PC-9 (cell line): ENCODE results near the gene MED29. TPM values are rescaled to one million over a fixed set of nuclear protein-coding genes. Genes with fewer than 3 reads are reported as not detected.

ENCODE experiments used
- BruUV-seq: library from RNA; stranded (reverse); fragments of 400-500 nt; replicated peaks from 2 replicates; lab custom pipeline; 2021; lab: Mats Ljungman, UMichigan
- CTCF ChIA-PET: fragments of 300-600 bp; sonication (Branson Sonifier 250); formaldehyde crosslinking; loops from one replicate; lab custom pipeline; 2022; ENCODE audit warnings: antibody characterized with exemption; lab: Charles Lee
- POLR2A ChIA-PET: fragments of 300-600 bp; sonication (Branson Sonifier 250); formaldehyde crosslinking; loops from one replicate; lab custom pipeline; 2022; ENCODE audit warnings: antibody characterized with exemption; ENCODE audit not compliant: unreplicated experiment; lab: Charles Lee
- DNase-seq, 2 experiments: peaks; one replicate each; pipeline versions ENCODE4 v3.0.0 to v3.0.0-alpha.2; 2015 to 2022; ENCODE audit warnings: mixed read lengths in 1 of 2
- H2AFZ ChIP-seq: fragments of 200-600 bp; sonication (generic); 2 replicates; pipeline ENCODE4 v1.8.1; 2017; ENCODE audit warnings: antibody characterized with exemption
- H3F3A ChIP-seq: fragments of 200-600 bp; sonication (generic); 2 replicates; pipeline ENCODE4 v1.8.1; 2017; ENCODE audit warnings: antibody characterized with exemption, mild to moderate bottlenecking, low read depth; ENCODE audit not compliant: insufficient read depth
- H3K27ac ChIP-seq: fragments of 200-600 bp; sonication (generic); 2 replicates; pipeline ENCODE4 v1.6.1; 2016; ENCODE audit warnings: mixed run types
- H3K27me3 ChIP-seq: fragments of 200-600 bp; sonication (generic); 2 replicates; pipeline ENCODE4 v1.6.1; 2016; ENCODE audit warnings: low read depth, mixed run types; ENCODE audit not compliant: insufficient read depth
- H3K36me3 ChIP-seq: fragments of 200-600 bp; sonication (generic); 2 replicates; pipeline ENCODE4 v1.6.1; 2016; ENCODE audit warnings: low read depth, mixed run types
- H3K4me1 ChIP-seq: fragments of 200-600 bp; sonication (generic); replicated peaks from 2 replicates; pipeline ENCODE4 v1.6.1; 2016; ENCODE audit warnings: mixed run types; ENCODE audit not compliant: insufficient read depth
- H3K4me2 ChIP-seq: fragments of 200-600 bp; sonication (generic); 2 replicates; pipeline ENCODE4 v1.6.1; 2017; ENCODE audit warnings: mixed run types
- H3K4me3 ChIP-seq: fragments of 200-600 bp; sonication (generic); 2 replicates; pipeline ENCODE4 v1.6.1; 2016; ENCODE audit warnings: mixed run types
- H3K79me2 ChIP-seq: fragments of 200-600 bp; sonication (generic); 2 replicates; pipeline ENCODE4 v1.6.1; 2017; ENCODE audit warnings: low read depth, mixed run types
- H3K9me2 ChIP-seq: fragments of 200-600 bp; sonication (generic); 2 replicates; pipeline ENCODE4 v1.8.1; 2017; ENCODE audit warnings: mild to moderate bottlenecking; ENCODE audit not compliant: insufficient read depth
- H3K9me3 ChIP-seq: fragments of 200-600 bp; sonication (generic); 2 replicates; pipeline ENCODE4 v1.8.1; 2016; ENCODE audit warnings: low read depth; ENCODE audit not compliant: insufficient read depth
- H4K20me1 ChIP-seq: fragments of 200-600 bp; sonication (generic); 2 replicates; pipeline ENCODE4 v1.8.1; 2017; ENCODE audit not compliant: insufficient read depth
- CTCF ChIP-seq: fragments of 200-600 bp; sonication (generic); conservative IDR thresholded peaks from 2 replicates; pipeline ENCODE4 v1.6.1; 2017; ENCODE audit warnings: mixed run types, antibody characterized with exemption, mild to moderate bottlenecking, moderate library complexity
- EZH2 ChIP-seq: fragments of 200-600 bp; sonication (generic); IDR thresholded peaks from 2 replicates; pipeline ENCODE4 v1.8.0; 2017; ENCODE audit warnings: antibody characterized with exemption, low read depth
- intact Hi-C: fragments of 100-400 bp; cut with micrococcal nuclease; formaldehyde crosslinking; loops from one replicate; pipeline ENCODE4 v1.10.0; 2022; ENCODE audit not compliant: unreplicated experiment
- total RNA-seq: library from RNA; stranded (reverse); gene quantifications from 2 replicates; pipeline ENCODE4 v1.2.3, GENCODE V29; 2021

The MED29 gene
- total RNA-seq, 1 experiment from 2014 or later, result 30.9 TPM

GRCh38 chr19:39369200-39369599 lies 22.0 kb upstream of the MED29 start:
- Histone ChIP-seq H4K20me1 (peaks cover 6% of the 10 kb centered on the region), H3K79me2 (no peaks in the 10 kb centered on the region), H2AFZ (no peak overlapping the region), H3K4me1 (no peaks in the 10 kb centered on the region), H3F3A (peaks cover 12% of the 10 kb centered on the region; the same call in 1 of the 2 replicates), H3K27ac (no peak overlapping the region), H3K36me3 (peaks cover 21% of the 10 kb centered on the region), H3K9me3 (no peaks in the 10 kb centered on the region), H3K9me2 (no peaks in the 10 kb centered on the region), H3K27me3 (no peaks in the 10 kb centered on the region), H3K4me2 (no peak overlapping the region), H3K4me3 (no peak overlapping the region)
- POLR2A ChIA-PET, result no interaction called here
- no peak for DNase-seq
- TF ChIP-seq CTCF (no peak), EZH2 (no peak)
- no TSS peak for BruUV-seq
- CTCF ChIA-PET, result no interaction called here
- intact Hi-C loops, result no loop called here

GRCh38 chr19:39370735-39371134 lies 20.4 kb upstream of the MED29 start:
- Histone ChIP-seq H3K9me2 (no peaks in the 10 kb centered on the region), H3K4me1 (no peaks in the 10 kb centered on the region), H3F3A (0 out of 2 replicates have a peak, but pooled peaks cover 7% of the 10 kb centered on the region), H3K27me3 (no peaks in the 10 kb centered on the region), H3K4me2 (no peak overlapping the region), H3K27ac (no peak overlapping the region), H3K4me3 (no peak overlapping the region), H3K9me3 (no peaks in the 10 kb centered on the region), H2AFZ (no peak overlapping the region), H4K20me1 (peaks cover 6% of the 10 kb centered on the region), H3K36me3 (peaks cover 18% of the 10 kb centered on the region), H3K79me2 (no peaks in the 10 kb centered on the region)
- TF ChIP-seq CTCF, result no peak
- no peak for TF ChIP-seq EZH2
- ChIA-PET CTCF (interaction anchor here (0.6 kb wide), 1 partner anchor 294 kb away, joined by 7 read pairs; no protein-coding TSS in a partner anchor), POLR2A (no interaction called here)
- intact Hi-C loops, result no loop called here
- BruUV-seq, result no TSS peak
- no peak for DNase-seq

- H3K9me3 ChIP-seq, result no peaks in the 10 kb centered on the region
- no peaks in the 10 kb centered on the region for H3K9me2 ChIP-seq
- no peaks in the 10 kb centered on the region for H3K79me2 ChIP-seq
- no peak for DNase-seq
- intact Hi-C loops, result no loop called here
- H3F3A ChIP-seq, result 0 out of 2 replicates have a peak, but pooled peaks cover 7% of the 10 kb centered on the region
- H3K27me3 ChIP-seq, result no peaks in the 10 kb centered on the region
- H2AFZ ChIP-seq, result no peak overlapping the region
- no peak overlapping the region for H3K4me2 ChIP-seq
- ChIA-PET CTCF (interaction anchor here (0.7 kb wide), 1 partner anchor 10 kb away, joined by 4 read pairs; no protein-coding TSS in a partner anchor), POLR2A (no interaction called here)
- peaks cover 6% of the 10 kb centered on the region for H4K20me1 ChIP-seq
- peaks cover 15% of the 10 kb centered on the region; the same call in 1 of the 2 replicates for H3K36me3 ChIP-seq
- TF ChIP-seq CTCF (no peak), EZH2 (no peak)
- no peak overlapping the region for H3K4me3 ChIP-seq
- no peaks in the 10 kb centered on the region for H3K4me1 ChIP-seq
- BruUV-seq, result no TSS peak
- no peak overlapping the region for H3K27ac ChIP-seq
These were observed 19.0 kb upstream of the MED29 start for GRCh38 chr19:39372047-39372802.
